Ascending aorta (tissue), 2 donors: Measurements from ENCODE around the gene HMGXB3. TPM values are rescaled to one million over a fixed set of nuclear protein-coding genes. Genes with fewer than 3 reads are reported as not detected.
"Not testable (repeated sequence)": the region's sequence is repeated elsewhere in the genome, so short reads cannot be mapped to it uniquely, and the experiment has no call there.

Source experiments
- DNase-seq, 2 donors: peaks; one replicate each; pipeline ENCODE4 v3.0.0-alpha.2; 2019; ENCODE audit warnings: low spot score in 2 of 2
- H3K27ac ChIP-seq, 2 donors: fragments of 200-600 bp; sonication (generic); one replicate each; pipeline ENCODE4 v1.5.1; 2016 to 2017; ENCODE audit warnings: mild to moderate bottlenecking in 1 of 2
- H3K27me3 ChIP-seq: fragments of 200-600 bp; sonication (generic); one replicate; pipeline ENCODE4 v1.5.1; 2017
- H3K36me3 ChIP-seq, 2 donors: fragments of 200-600 bp; sonication (generic); one replicate each; pipeline ENCODE4 v1.5.1; 2016
- H3K4me1 ChIP-seq, 2 donors: fragments of 200-600 bp; sonication (generic); one replicate each; pipeline ENCODE4 v1.5.1; 2016 to 2017; ENCODE audit warnings: mild to moderate bottlenecking in 1 of 2
- H3K4me3 ChIP-seq, 2 donors: fragments of 200-600 bp; sonication (generic); one replicate each; pipeline ENCODE4 v1.5.1; 2016 to 2017; ENCODE audit warnings: mild to moderate bottlenecking in 1 of 2
- H3K9me3 ChIP-seq, 2 donors: fragments of 200-600 bp; sonication (generic); one replicate each; pipeline ENCODE4 v1.5.1; 2016
- CTCF ChIP-seq, 3 experiments: fragments of 200-600 bp in 2 of 3; fragments of 450-650 bp in 1 of 3; sonication (generic) in 2 of 3; IDR thresholded peaks; one replicate each; pipeline ENCODE4 v1.5.1; 2016 to 2019; ENCODE audit warnings: antibody characterized with exemption in 3 of 3, mild to moderate bottlenecking in 1 of 3, moderate library complexity in 1 of 3
- intact Hi-C: fragments of 100-400 bp; cut with DNase I; formaldehyde crosslinking; loops from one replicate; pipeline ENCODE4 v1.15.1; 2023
- total RNA-seq: library from RNA; depleted of rRNA; stranded (reverse); fragments of >200 nt; gene quantifications from one replicate; pipeline ENCODE4 v1.1.0, GENCODE V29; 2016

HMGXB3 gene
- total RNA-seq, 1 donor from 2014 or later, result 56.4 TPM

GRCh38 chr5:150022158-150022531 is 21.6 kb downstream of the HMGXB3 start:
- intact Hi-C loops, result loop anchor here (10.0 kb wide), 1 partner anchor 193 kb away; no protein-coding TSS in a partner anchor
- peaks cover 0 to 30% of the 10 kb centered on the region in 2 donors for H3K4me1 ChIP-seq
- no peaks in the 10 kb centered on the region for H3K27me3 ChIP-seq
- DNase-seq, result no peak
- no peaks in the 10 kb centered on the region for H3K9me3 ChIP-seq
- peaks cover 42 to 58% of the 10 kb centered on the region in 2 donors for H3K36me3 ChIP-seq
- H3K4me3 ChIP-seq, result no peak overlapping the region
- peak overlapping the region; percentile 43 to 78 for H3K27ac ChIP-seq
- no peak for TF ChIP-seq CTCF (IDR thresholded peaks at IDR 0.05)

- DNase-seq, result no peak
- Histone ChIP-seq H3K27me3 (no peaks in the 10 kb centered on the region), H3K9me3 (no peaks in the 10 kb centered on the region), H3K36me3 (peaks cover 46 to 63% of the 10 kb centered on the region in 2 donors), H3K27ac (peak overlapping the region; percentile 43 to 78), H3K4me1 (peaks cover 0 to 30% of the 10 kb centered on the region in 2 donors), H3K4me3 (no peak overlapping the region)
- intact Hi-C loops, result loop anchor here (10.0 kb wide), 1 partner anchor 192 kb away; no protein-coding TSS in a partner anchor
- TF ChIP-seq CTCF (IDR thresholded peaks at IDR 0.05), result no peak
These were observed 22.1 kb downstream of the HMGXB3 start for GRCh38 chr5:150022681-150023080.

GRCh38 chr5:150023136-150023535 is 22.6 kb downstream of the HMGXB3 start:
- Histone ChIP-seq H3K27ac (peak overlapping the region; percentile 43 to 78), H3K36me3 (peaks cover 46 to 63% of the 10 kb centered on the region in 2 donors), H3K4me1 (peaks cover 0 to 30% of the 10 kb centered on the region in 2 donors), H3K9me3 (no peaks in the 10 kb centered on the region), H3K4me3 (no peak overlapping the region), H3K27me3 (no peaks in the 10 kb centered on the region)
- no peak for DNase-seq
- intact Hi-C loops, result loop anchor here (10.0 kb wide), 1 partner anchor 192 kb away; no protein-coding TSS in a partner anchor
- no peak for TF ChIP-seq CTCF (IDR thresholded peaks at IDR 0.05)

GRCh38 chr5:150024346-150024984 is 23.9 kb downstream of the HMGXB3 start:
- Histone ChIP-seq H3K27ac (peak overlapping the region in 1 of 2 donors; percentile 78), H3K27me3 (no peaks in the 10 kb centered on the region), H3K36me3 (peaks cover 40 to 65% of the 10 kb centered on the region in 2 donors), H3K9me3 (no peaks in the 10 kb centered on the region), H3K4me3 (no peak overlapping the region), H3K4me1 (peaks cover 0 to 30% of the 10 kb centered on the region in 2 donors)
- no peak for DNase-seq
- intact Hi-C loops, result loop anchor here (10.0 kb wide), 1 partner anchor 190 kb away; no protein-coding TSS in a partner anchor
- no peak for TF ChIP-seq CTCF (IDR thresholded peaks at IDR 0.05)

GRCh38 chr5:150026682-150027172 is 26.2 kb downstream of the HMGXB3 start:
- Histone ChIP-seq H3K27me3 (no peaks in the 10 kb centered on the region), H3K27ac (no peak overlapping the region), H3K4me1 (peaks cover 0 to 20% of the 10 kb centered on the region in 2 donors), H3K4me3 (no peak overlapping the region), H3K9me3 (no peaks in the 10 kb centered on the region), H3K36me3 (peaks cover 53 to 75% of the 10 kb centered on the region in 2 donors)
- no peak for TF ChIP-seq CTCF (IDR thresholded peaks at IDR 0.05)
- intact Hi-C loops, result loop anchor here (10.0 kb wide), 1 partner anchor 188 kb away; no protein-coding TSS in a partner anchor
- no peak for DNase-seq

GRCh38 chr5:150028047-150028446 is 27.5 kb downstream of the HMGXB3 start:
- H3K4me1 ChIP-seq, H3K27ac ChIP-seq, H3K4me3 ChIP-seq, H3K27me3 ChIP-seq, H3K9me3 ChIP-seq, DNase-seq: not testable (repeated sequence)
- H3K36me3 ChIP-seq, result peaks cover 64 to 88% of the 10 kb centered on the region in 2 donors
- intact Hi-C loops, result loop anchor here (10.0 kb wide), 1 partner anchor 187 kb away; no protein-coding TSS in a partner anchor
